Skeletal muscle satellite cell (primary cell): ENCODE data around the gene WBP1.

Experiments used
- H3K27me3 ChIP-seq: 2 replicates; pipeline ENCODE4 v1.7.0; 2013; ENCODE audit warnings: low read length; ENCODE audit not compliant: control insufficient read depth, insufficient read depth
- H3K36me3 ChIP-seq: 2 replicates; pipeline ENCODE4 v1.7.0; 2013; ENCODE audit warnings: mild to moderate bottlenecking, control low read depth, low read length; ENCODE audit not compliant: insufficient read depth
- H3K4me1 ChIP-seq: 2 replicates; pipeline ENCODE4 v1.7.0; 2013; ENCODE audit warnings: low read length; ENCODE audit not compliant: control insufficient read depth, insufficient read depth
- H3K4me2 ChIP-seq: 2 replicates; pipeline ENCODE4 v1.7.0; 2013; ENCODE audit warnings: mild to moderate bottlenecking, low read length
- H3K4me3 ChIP-seq: 2 replicates; pipeline ENCODE4 v1.7.0; 2013; ENCODE audit warnings: low read length
- H3K9ac ChIP-seq: 2 replicates; pipeline ENCODE4 v1.7.0; 2013; ENCODE audit warnings: mild to moderate bottlenecking, low read depth, low read length, moderate library complexity
- H3K9me3 ChIP-seq: replicated peaks from 2 replicates; pipeline ENCODE4 v1.7.0; 2013; ENCODE audit warnings: mild to moderate bottlenecking, control low read depth, low read length

WBP1 gene

GRCh38 chr2:74493546-74493945, 35.3 kb downstream of the WBP1 start:
- no peaks in the 10 kb centered on the region for H3K9me3 ChIP-seq
- peaks cover 15% of the 10 kb centered on the region for H3K27me3 ChIP-seq
- H3K4me1 ChIP-seq = peaks cover 17% of the 10 kb centered on the region
- peaks cover 46% of the 10 kb centered on the region for H3K36me3 ChIP-seq
- H3K4me2 ChIP-seq = no peak overlapping the region
- no peak overlapping the region for H3K4me3 ChIP-seq
- no peak overlapping the region for H3K9ac ChIP-seq

GRCh38 chr2:74495440-74495839, 37.2 kb downstream of the WBP1 start:
- Histone ChIP-seq H3K4me2 (no peak overlapping the region), H3K4me1 (peaks cover 29% of the 10 kb centered on the region), H3K9me3 (no peaks in the 10 kb centered on the region), H3K36me3 (peaks cover 44% of the 10 kb centered on the region), H3K27me3 (peaks cover 32% of the 10 kb centered on the region), H3K9ac (no peak overlapping the region), H3K4me3 (no peak overlapping the region)

GRCh38 chr2:74496997-74497776, 38.9 kb downstream of the WBP1 start:
- peaks cover 41% of the 10 kb centered on the region for H3K27me3 ChIP-seq
- no peak overlapping the region for H3K4me3 ChIP-seq
- H3K4me1 ChIP-seq = peaks cover 31% of the 10 kb centered on the region
- no peak overlapping the region for H3K9ac ChIP-seq
- H3K9me3 ChIP-seq = no peaks in the 10 kb centered on the region
- peak overlapping the region; percentile 95 for H3K4me2 ChIP-seq
- peaks cover 26% of the 10 kb centered on the region for H3K36me3 ChIP-seq

- Histone ChIP-seq H3K4me3 (peak overlapping the region; percentile 67), H3K36me3 (peaks cover 20% of the 10 kb centered on the region), H3K4me1 (peaks cover 38% of the 10 kb centered on the region), H3K9me3 (no peaks in the 10 kb centered on the region), H3K9ac (no peak overlapping the region), H3K27me3 (peaks cover 41% of the 10 kb centered on the region), H3K4me2 (peak overlapping the region; percentile 95)
Measured at GRCh38 chr2:74497777-74498499, 39.7 kb downstream of the WBP1 start.

- H3K9me3 ChIP-seq = no peaks in the 10 kb centered on the region
- peak overlapping the region; percentile 67 for H3K4me3 ChIP-seq
- H3K4me2 ChIP-seq = peak overlapping the region; percentile 95
- peaks cover 42% of the 10 kb centered on the region for H3K4me1 ChIP-seq
- H3K9ac ChIP-seq = peak overlapping the region; percentile 7
- H3K36me3 ChIP-seq = peaks cover 13% of the 10 kb centered on the region
- H3K27me3 ChIP-seq = peaks cover 41% of the 10 kb centered on the region
Measured at GRCh38 chr2:74498500-74499266, 40.4 kb downstream of the WBP1 start.

- H3K9me3 ChIP-seq = no peaks in the 10 kb centered on the region
- H3K9ac ChIP-seq = peak within 1 kb of the TSS; percentile 7
- H3K36me3 ChIP-seq = peaks cover 6% of the 10 kb centered on the region
- peaks cover 46% of the 10 kb centered on the region for H3K4me1 ChIP-seq
- peak within 1 kb of the TSS; percentile 95 for H3K4me2 ChIP-seq
- H3K4me3 ChIP-seq = peak within 1 kb of the TSS; percentile 67
- peaks cover 41% of the 10 kb centered on the region for H3K27me3 ChIP-seq
Measured at GRCh38 chr2:74499267-74499939, 41.2 kb downstream of the WBP1 start, which contains the start of gene LBX2. LBX2 (minus strand) TSS chr2:74499603; CDS start chr2:74499537, 66 bp downstream.

- Histone ChIP-seq H3K36me3 (peaks cover 8% of the 10 kb centered on the region), H3K9me3 (no peaks in the 10 kb centered on the region), H3K4me2 (peak overlapping the region; percentile 95), H3K4me1 (peaks cover 47% of the 10 kb centered on the region), H3K4me3 (no peak overlapping the region), H3K9ac (no peak overlapping the region), H3K27me3 (peaks cover 41% of the 10 kb centered on the region)
Measured at GRCh38 chr2:74499940-74500577, 41.8 kb downstream of the WBP1 start.

GRCh38 chr2:74500578-74500946, 42.3 kb downstream of the WBP1 start:
- H3K9ac ChIP-seq = no peak overlapping the region
- no peak overlapping the region for H3K4me2 ChIP-seq
- H3K9me3 ChIP-seq = no peaks in the 10 kb centered on the region
- H3K4me3 ChIP-seq = no peak overlapping the region
- H3K27me3 ChIP-seq = peaks cover 41% of the 10 kb centered on the region
- H3K4me1 ChIP-seq = peaks cover 51% of the 10 kb centered on the region
- H3K36me3 ChIP-seq = peaks cover 11% of the 10 kb centered on the region

- Histone ChIP-seq H3K27me3 (peaks cover 41% of the 10 kb centered on the region), H3K9ac (no peak overlapping the region), H3K4me2 (peak overlapping the region; percentile 97), H3K4me1 (peaks cover 58% of the 10 kb centered on the region), H3K4me3 (no peak overlapping the region), H3K36me3 (peaks cover 17% of the 10 kb centered on the region), H3K9me3 (no peaks in the 10 kb centered on the region)
Measured at GRCh38 chr2:74501335-74502071, 43.3 kb downstream of the WBP1 start.

GRCh38 chr2:74502147-74502719, 44.0 kb downstream of the WBP1 start:
- Histone ChIP-seq H3K36me3 (peaks cover 17% of the 10 kb centered on the region), H3K4me1 (peaks cover 62% of the 10 kb centered on the region), H3K9me3 (no peaks in the 10 kb centered on the region), H3K4me3 (peak overlapping the region; percentile 77), H3K9ac (peak overlapping the region; percentile 85), H3K4me2 (peak overlapping the region; percentile 97), H3K27me3 (peaks cover 38% of the 10 kb centered on the region)
